Stimulated activated CD4-positive, alpha-beta T cell treated with anti-CD3 and anti-CD28 coated beads, Interleukin-2, amount 100 ng/mL, for 4 hours (primary cell): Measurements from ENCODE around the gene PDE10A.

Experiments
- DNase-seq: peaks from one replicate; pipeline ENCODE4 v3.0.0-alpha.2; 2020; ENCODE audit warnings: low read depth

PDE10A gene

DNA sequence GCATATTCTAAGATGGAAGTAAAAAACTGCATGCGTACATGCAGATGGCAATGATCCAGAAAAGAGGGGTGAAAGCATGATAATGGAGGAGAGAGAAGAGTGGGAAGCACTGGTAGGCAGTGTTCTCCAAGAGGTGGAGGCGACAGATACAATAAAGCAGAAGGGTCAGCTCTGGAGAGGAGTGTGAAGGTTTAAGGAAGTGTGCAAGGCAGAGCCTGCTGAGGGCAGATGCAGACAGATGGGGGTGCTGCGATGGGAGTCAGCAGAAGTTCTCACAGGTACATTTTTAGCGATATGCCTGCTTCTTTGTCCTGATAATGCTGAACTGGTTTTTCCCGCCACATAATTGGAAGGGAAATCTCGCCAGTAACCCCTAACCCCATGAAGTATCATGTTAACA, 272.6 kb downstream of the PDE10A start:
- no peak for DNase-seq

DNA sequence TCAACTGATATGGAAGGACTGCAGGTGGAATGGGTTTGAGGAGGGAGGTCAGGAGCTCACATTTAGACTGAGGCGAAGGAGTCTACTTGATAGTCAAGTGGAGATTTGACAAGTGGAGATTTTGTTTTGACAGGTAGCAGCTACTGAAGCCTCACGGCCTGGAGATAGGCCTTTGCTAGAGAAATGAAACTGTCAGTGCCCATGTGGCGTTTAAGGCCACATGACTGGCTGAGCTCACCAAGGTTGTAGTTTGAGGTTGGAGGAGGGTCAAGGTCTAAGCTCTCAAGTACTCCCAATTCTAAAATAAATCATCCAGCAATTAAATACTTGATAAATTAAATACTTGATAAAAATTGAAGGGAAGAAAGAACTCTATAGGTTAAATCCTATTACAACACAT, 273.5 kb downstream of the PDE10A start:
- DNase-seq, result no peak

DNA sequence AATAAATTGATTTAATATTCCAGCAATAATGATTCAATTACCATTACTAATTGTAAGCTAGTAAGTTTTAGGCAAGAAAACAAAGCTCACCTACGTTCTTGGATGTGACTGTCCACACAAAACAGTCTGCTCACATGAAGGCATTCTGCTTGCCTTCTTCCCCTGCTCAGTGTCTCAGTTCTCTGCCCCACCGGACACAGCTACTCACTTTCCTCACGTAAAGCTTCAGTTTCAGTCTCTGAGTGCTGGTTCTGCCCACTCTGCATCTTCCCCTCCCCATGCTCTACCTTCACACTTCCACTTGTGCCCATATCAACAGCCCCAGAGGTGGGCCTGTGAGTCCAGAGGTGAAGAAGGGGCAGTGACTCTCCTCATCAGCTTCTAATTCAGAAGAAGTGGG, 279.7 kb downstream of the PDE10A start:
- DNase-seq, result no peak

DNA sequence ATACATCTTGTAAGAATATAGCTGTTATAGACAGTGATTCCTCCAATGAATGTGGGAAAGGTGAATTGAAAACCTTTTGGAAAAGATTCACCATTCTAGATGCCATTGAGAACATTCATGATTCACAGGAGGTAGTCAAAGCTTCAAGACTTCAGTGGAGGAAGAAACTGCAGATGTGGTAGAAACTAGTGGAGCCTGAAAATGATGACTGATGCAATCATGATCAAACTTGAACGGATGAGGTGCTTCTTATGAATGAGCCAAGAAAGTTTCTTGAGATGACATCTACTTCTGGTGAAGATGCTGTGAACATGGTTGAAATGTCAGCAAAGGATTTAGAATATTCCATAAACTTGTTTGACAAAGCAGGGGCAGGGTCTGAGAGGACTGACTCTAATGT, 286.9 kb downstream of the PDE10A start:
- DNase-seq, result no peak

DNA sequence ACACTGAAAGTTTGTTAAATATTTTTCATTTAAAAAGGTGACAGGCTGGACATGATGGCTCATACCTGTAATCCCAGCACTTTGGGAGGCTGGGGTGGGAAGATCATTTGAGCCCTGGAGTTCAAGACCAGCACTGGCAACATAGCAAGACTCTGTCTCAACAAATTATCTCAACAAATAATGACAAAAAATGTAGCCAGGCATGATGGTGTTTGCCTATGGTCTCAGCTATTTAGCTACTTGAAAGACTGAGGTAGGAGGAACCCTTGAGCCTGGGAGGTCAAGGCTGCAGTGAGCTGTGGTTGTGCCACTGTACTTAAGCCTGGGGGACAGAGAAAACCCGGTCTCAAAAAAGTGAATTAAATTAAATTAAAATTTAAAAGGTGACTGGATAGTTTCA, 297.7 kb downstream of the PDE10A start:
- no peak for DNase-seq

DNA sequence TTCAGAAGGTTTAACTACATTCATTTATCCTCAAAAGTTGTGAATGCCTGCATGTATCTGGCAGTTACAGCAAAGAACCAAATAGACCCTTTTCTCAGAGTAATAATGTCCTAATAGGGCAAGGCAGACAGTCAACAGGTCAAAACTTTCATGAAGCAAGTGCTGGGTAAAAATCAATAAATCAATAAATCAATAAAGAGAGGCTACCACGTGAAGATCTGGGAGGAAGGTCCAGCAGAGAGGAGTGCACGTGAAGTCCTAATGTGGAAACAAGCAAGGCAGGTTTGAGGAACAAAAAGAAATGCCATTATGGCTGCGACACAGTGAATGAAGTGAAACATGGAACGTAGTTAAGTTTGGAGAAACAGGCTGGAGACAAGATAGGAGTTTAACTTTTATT, 317.3 kb downstream of the PDE10A start:
- no peak for DNase-seq

DNA sequence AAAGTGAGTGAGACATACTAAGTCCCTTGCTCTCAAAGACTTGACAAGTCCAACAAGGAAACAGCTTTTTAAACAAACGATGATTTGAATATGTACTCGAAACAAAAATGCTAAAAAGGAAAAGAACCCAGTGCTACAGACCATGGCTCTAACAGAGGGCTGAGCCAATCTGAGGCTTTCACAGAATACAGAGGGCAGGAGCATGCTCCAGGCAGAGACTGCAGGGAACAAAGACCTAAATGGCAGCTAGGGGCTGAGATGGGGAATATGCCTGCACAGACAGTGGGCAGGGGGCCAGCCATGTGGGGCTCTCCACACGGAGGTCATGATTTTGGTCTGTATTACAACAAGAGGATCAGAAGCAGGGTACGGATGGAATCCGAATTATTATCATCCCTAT, 322.5 kb downstream of the PDE10A start:
- no peak for DNase-seq

DNA sequence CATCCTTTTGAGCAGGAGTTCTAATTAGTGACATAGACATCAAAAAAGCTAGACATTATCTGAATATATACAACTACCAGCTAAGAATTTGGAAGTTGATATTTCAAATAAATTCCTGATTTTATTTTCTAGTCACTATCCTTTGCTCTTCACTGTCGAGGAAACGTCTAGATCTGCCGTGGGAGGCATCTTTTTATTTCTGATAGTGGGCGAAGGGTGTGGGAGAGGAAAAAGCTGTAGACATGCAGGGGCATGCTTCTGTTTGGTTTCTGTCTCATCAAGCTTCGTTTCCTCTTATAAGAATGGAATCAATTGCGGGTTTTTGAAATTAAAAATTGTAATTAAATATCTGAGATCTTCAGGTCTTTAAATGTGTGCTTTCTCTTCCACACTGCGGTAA, 337.4 kb downstream of the PDE10A start:
- no peak for DNase-seq

DNA sequence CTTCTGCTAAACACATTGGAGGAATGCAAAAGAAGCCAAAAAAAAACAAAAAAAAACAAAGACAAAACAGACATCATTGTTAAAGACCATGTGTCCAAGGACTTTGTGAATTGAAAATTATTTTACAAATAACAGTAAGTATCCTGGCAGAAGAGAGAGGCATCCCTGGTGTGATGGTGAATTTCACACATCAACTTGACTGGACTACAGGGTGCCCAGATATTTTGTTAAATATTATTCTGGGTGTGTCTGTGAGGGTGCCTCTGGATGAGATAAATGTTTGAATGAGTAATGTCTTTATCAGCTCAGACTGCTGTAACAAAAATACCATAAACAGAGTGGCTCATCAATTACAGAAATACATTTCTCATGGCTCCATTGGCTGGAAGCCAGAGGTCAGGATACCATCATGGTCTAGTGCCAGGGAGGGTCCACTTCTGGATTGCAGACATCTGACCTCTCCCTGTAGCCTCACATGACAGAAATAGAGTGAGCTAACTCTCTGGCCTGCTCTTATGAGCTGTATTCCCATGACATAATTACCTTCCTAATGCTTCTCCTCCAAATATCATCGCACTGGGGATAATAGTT, 341.4 kb downstream of the PDE10A start:
- DNase-seq, result no peak

DNA sequence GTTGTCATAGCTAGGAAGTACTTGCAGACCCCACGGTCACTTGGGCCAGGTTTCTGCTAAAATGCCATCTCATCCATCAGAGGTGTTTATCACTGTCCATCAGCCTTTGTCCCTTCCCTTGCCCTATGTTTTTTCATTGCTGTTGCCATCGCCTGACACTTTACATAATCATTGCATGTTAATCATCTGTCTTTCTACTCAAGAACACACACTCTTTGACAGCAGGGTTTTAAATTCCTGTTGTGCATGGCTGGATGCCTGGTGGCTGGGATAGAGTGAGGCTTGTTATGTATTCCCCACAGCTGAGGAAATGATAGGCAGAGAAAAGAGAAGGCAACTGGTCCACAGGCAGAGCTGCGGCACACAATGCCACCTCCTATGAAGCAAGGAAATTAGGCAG, 341.9 kb downstream of the PDE10A start:
- DNase-seq, result no peak

DNA sequence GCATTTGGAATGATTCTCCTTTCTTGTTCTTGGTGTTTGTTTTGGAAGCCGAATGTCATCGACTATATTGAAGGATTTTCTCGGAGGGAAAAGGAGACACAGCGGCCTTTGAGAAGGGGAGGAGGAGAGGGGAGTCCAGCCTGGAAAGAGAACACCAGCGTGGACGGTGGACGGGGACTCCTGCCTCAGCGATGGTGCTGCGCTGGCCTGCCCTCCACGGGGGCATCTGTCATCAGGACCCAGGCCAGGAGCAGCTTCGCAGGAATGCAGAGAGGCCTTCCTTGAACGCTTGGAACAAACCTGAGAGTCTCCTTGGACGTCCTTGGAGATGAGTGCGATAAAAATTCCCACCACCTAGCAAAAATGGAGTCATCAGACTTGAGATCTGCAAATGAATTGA, 345.3 kb downstream of the PDE10A start:
- DNase-seq, result no peak

DNA sequence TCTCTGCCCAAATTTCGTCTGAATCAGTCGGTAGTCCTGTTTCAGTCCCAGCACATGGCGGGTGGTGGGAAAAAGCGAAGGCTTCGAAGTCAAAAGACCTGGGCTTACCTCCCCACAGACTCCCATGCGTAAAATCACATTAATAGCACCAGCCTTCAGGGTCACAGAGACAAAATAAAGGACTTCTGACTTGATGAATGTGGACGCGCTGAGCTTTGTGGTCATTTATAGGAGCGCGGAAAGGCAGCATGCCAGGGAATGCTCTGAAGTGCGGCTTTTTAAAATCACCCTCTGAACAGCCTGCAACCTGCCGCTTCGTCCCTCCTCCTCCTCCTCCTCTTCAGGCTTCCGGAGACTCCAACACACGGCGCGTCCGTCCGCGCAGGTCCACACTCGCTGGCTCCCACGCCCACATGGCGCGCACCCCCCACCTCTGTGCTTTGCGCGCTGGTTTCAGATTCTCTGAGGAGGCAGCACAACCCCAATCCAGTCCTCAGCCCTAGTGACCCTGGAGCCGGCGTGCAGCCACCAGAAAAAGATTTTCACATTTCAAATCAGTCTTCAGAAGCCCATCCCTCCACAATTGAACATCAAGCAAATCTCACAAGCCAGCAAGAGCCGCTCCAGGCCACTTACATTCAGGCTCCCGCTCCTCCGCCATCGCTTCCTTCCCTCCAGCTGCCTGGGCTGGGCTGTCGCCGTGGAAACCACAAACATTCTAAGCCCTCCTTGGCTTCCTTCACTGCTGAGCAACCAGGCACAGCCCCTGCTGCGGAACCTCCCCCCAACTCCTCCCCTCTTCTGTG, 353.9 kb downstream of the PDE10A start, which contains the start of gene C6orf118:
Gene C6orf118 (minus strand): TSS at position 680 of the 806 bp plus-strand sequence. CDS start 19 bp downstream, at position 661.
- DNase-seq, result no peak

DNA sequence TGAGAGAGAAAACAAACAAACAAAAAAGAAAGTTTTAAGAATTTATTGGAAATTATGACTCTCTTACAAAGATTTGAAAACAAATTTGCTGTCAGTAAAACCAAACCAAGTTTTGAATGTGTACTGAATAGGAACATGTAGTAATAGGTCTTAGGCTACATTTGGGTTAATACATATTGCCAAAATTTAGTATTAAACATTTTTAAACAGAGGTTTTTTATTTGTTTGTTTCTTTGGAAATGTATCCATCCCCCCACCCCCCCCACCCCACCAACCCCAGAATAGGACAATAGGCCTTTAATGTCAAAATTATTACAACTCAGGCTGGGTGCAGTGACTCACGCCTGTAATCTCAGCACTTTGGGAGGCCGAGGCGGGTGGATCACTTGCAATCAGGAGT, 356.1 kb downstream of the PDE10A start:
- no peak for DNase-seq

DNA sequence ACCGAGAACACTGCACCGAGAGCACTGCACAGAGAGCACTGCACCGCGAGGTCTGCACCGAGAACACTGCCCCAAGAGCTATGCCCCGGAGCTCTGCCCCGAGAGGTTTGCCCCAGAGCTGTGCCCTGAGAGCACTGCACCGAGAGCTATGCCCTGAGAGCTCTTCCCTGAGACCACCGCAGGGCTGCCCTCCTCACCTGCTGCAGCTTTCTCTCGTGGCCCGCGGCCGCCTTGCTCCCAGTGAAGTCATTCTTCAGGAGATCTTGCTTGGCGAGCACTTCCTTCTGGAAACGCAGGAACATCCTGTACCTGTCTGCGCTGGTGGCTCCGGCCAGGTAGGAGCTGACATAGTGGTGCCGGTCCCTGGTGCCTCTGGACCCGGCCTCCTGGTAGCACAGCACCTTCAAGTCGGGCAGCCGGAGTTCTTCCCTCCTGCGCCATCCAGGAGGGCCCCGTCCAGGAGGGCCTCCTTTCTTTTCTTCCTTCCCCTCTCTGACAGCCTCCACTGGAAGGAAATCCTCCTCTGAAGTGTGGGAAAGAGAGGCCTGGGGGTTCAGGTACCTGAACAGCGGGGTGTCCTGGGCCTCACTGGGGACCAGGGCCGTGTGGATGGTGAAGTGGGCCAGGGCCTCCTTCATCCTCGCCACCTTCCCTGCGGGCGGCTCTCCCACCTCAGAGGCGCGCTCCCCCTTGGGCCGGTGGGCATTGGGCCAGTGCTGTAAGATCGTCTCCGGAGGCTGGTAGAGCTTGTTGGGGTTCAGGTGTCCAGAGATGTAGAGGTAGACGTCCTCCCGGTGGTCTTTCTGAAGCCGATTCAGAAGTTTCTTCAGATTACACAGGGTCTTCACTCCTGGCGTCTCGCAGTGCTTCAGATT, 361.4 kb downstream of the PDE10A start:
- DNase-seq, result no peak

DNA sequence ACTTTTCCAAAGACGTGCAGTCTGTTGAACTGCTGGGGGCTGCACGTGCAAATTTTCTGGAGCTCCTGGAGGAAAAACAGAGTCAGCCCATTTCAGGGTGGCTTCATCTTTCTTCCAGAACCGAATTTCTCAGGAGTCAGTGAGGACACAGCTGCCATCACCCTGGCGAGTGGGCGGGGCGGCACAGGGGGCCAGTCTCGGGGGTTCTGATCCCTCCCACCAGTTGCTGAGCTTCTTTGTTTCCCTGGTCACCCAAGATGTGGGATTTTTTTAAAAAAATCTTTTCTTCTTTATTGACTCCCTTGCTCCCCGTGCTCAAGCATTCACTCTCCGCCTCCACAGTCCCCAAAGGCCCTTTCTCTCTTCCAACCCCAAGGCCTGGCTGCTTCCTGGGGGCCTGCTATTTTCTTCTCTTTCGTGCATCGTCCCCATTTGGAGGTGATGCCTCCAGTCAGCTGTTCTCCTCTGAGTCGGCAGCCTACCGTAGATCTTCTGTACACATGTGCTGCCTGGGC, 362.6 kb downstream of the PDE10A start:
- DNase-seq, result no peak

DNA sequence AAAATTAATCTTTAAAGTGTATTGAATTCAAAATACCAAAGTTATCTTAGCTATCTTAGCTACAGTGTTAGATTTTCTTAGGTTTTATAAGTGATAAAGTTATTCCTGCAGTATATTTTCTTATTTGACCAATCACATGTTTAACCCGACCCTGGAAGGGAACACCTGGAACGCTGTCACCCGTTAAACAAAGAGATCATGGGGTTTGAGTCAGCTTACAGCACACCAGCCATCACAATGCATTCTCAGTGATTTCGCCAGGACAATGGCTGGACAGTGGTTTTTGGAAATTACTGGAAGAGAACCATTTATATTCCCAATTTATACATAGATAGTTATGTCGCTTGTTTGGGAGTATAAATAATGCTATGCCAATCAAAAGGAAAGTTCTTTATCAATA, 364.2 kb downstream of the PDE10A start:
- no peak for DNase-seq

DNA sequence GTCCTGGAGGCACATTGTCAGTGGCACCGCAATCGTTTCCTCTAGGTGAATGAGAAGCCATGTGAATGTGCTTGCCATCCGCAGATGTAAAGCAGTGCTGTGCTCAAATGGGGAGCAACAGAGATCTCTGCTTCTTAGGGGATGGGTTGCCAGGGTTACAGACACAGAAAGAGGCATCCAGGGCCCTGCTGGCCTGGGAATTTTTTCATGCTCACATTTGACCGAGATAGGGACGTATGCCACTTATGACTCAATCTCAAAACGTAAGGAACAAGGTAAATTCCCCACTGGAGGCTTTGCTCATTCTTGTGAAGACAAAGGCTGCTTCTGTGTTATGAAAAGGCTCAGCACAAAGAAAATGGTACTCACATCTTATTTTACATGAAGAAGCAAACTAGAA, 364.6 kb downstream of the PDE10A start:
- DNase-seq, result no peak

DNA sequence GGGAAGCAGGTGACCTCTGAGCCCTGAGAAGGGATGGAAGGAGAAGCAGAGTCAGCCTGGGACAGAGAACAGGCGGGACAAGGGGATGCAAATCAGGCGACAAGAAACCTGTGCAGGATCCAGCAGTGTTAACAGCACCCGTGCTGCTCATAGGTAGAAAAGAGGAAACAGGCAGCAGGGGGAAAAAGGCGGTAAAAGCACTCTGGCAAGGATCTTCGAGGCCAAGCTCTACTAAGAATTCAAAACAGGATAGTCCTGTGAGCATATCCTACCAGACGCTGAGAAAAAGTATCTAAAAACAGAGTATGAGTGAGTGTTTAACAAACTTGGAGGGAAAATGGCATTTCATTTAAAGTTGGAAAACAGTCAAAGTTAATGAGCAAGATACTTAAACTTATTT, 370.4 kb downstream of the PDE10A start:
- DNase-seq, result no peak
